Ascending aorta (tissue), 2 donors: ENCODE results near the gene SH3BP5. TPM values are rescaled to one million over a fixed set of nuclear protein-coding genes. Genes with fewer than 3 reads are reported as not detected.

Source experiments
- DNase-seq, 2 donors: peaks; one replicate each; pipeline ENCODE4 v3.0.0-alpha.2; 2019; ENCODE audit warnings: low spot score in 2 of 2
- H3K27ac ChIP-seq, 2 donors: fragments of 200-600 bp; sonication (generic); one replicate each; pipeline ENCODE4 v1.5.1; 2016 to 2017; ENCODE audit warnings: mild to moderate bottlenecking in 1 of 2
- H3K27me3 ChIP-seq: fragments of 200-600 bp; sonication (generic); one replicate; pipeline ENCODE4 v1.5.1; 2017
- H3K36me3 ChIP-seq, 2 donors: fragments of 200-600 bp; sonication (generic); one replicate each; pipeline ENCODE4 v1.5.1; 2016
- H3K4me1 ChIP-seq, 2 donors: fragments of 200-600 bp; sonication (generic); one replicate each; pipeline ENCODE4 v1.5.1; 2016 to 2017; ENCODE audit warnings: mild to moderate bottlenecking in 1 of 2
- H3K4me3 ChIP-seq, 2 donors: fragments of 200-600 bp; sonication (generic); one replicate each; pipeline ENCODE4 v1.5.1; 2016 to 2017; ENCODE audit warnings: mild to moderate bottlenecking in 1 of 2
- H3K9me3 ChIP-seq, 2 donors: fragments of 200-600 bp; sonication (generic); one replicate each; pipeline ENCODE4 v1.5.1; 2016
- CTCF ChIP-seq, 3 experiments: fragments of 200-600 bp in 2 of 3; fragments of 450-650 bp in 1 of 3; sonication (generic) in 2 of 3; IDR thresholded peaks; one replicate each; pipeline ENCODE4 v1.5.1; 2016 to 2019; ENCODE audit warnings: antibody characterized with exemption in 3 of 3, mild to moderate bottlenecking in 1 of 3, moderate library complexity in 1 of 3
- intact Hi-C: fragments of 100-400 bp; cut with DNase I; formaldehyde crosslinking; loops from one replicate; pipeline ENCODE4 v1.15.1; 2023
- total RNA-seq: library from RNA; depleted of rRNA; stranded (reverse); fragments of >200 nt; gene quantifications from one replicate; pipeline ENCODE4 v1.1.0, GENCODE V29; 2016

SH3BP5 gene
- total RNA-seq, 1 donor from 2014 or later, result 65.9 TPM

- Histone ChIP-seq H3K27me3 (no peaks in the 10 kb centered on the region), H3K4me1 (peaks cover 0 to 16% of the 10 kb centered on the region in 2 donors), H3K36me3 (no peaks in the 10 kb centered on the region), H3K9me3 (no peaks in the 10 kb centered on the region), H3K27ac (peak overlapping the region; percentile 92 to 94), H3K4me3 (peak overlapping the region; percentile 95 to 99)
- intact Hi-C loops, result loop anchor here (1.0 to 2.0 kb wide), 5 partner anchors 39 to 127 kb away; no protein-coding TSS in a partner anchor
- DNase-seq, result peak in 1 of 2 donors; percentile 71
- TF ChIP-seq CTCF (IDR thresholded peaks at IDR 0.05), result no peak
Measured at GRCh38 chr3:15331606-15332404, 581 bp downstream of the SH3BP5 start.

GRCh38 chr3:15331072-15331605 lies 1.2 kb downstream of the SH3BP5 start:
- H3K36me3 ChIP-seq, result no peaks in the 10 kb centered on the region
- peaks cover 0 to 18% of the 10 kb centered on the region in 2 donors for H3K4me1 ChIP-seq
- peak overlapping the region; percentile 95 to 99 for H3K4me3 ChIP-seq
- intact Hi-C loops, result loop anchor here (2.0 kb wide), 1 partner anchor 38 kb away; no protein-coding TSS in a partner anchor
- no peak for DNase-seq
- H3K9me3 ChIP-seq, result no peaks in the 10 kb centered on the region
- H3K27ac ChIP-seq, result peak overlapping the region; percentile 92 to 94
- TF ChIP-seq CTCF (IDR thresholded peaks at IDR 0.05), result no peak
- no peaks in the 10 kb centered on the region for H3K27me3 ChIP-seq

GRCh38 chr3:15330031-15330596 lies 2.3 kb downstream of the SH3BP5 start:
- Histone ChIP-seq H3K36me3 (no peaks in the 10 kb centered on the region), H3K4me3 (peak overlapping the region; percentile 95 to 99), H3K4me1 (peaks cover 6 to 28% of the 10 kb centered on the region in 2 donors), H3K9me3 (no peaks in the 10 kb centered on the region), H3K27ac (peak overlapping the region; percentile 69 to 94), H3K27me3 (no peaks in the 10 kb centered on the region)
- intact Hi-C loops, result loop anchor here (2.0 kb wide), 1 partner anchor 37 kb away; no protein-coding TSS in a partner anchor
- peak; percentile 14 to 86 for DNase-seq
- TF ChIP-seq CTCF (IDR thresholded peaks at IDR 0.05), result no peak

- H3K4me1 ChIP-seq, result peaks cover 10 to 35% of the 10 kb centered on the region in 2 donors
- TF ChIP-seq CTCF (IDR thresholded peaks at IDR 0.05), result no peak
- H3K36me3 ChIP-seq, result no peaks in the 10 kb centered on the region
- H3K4me3 ChIP-seq, result peak overlapping the region; percentile 9 to 95
- no peak for DNase-seq
- H3K27me3 ChIP-seq, result no peaks in the 10 kb centered on the region
- H3K27ac ChIP-seq, result peak overlapping the region; percentile 69 to 94
- intact Hi-C loops, result loop anchor here (2.0 kb wide), 1 partner anchor 37 kb away; no protein-coding TSS in a partner anchor
- no peaks in the 10 kb centered on the region for H3K9me3 ChIP-seq
Measured at GRCh38 chr3:15329046-15330005, 3.1 kb downstream of the SH3BP5 start.

GRCh38 chr3:15327941-15328340 lies 4.4 kb downstream of the SH3BP5 start:
- H3K4me1 ChIP-seq, result peaks cover 13 to 39% of the 10 kb centered on the region in 2 donors
- no peaks in the 10 kb centered on the region for H3K27me3 ChIP-seq
- intact Hi-C loops, result no loop called here
- no peaks in the 10 kb centered on the region for H3K9me3 ChIP-seq
- no peak for DNase-seq
- no peak overlapping the region for H3K4me3 ChIP-seq
- peak overlapping the region; percentile 69 to 94 for H3K27ac ChIP-seq
- H3K36me3 ChIP-seq, result no peaks in the 10 kb centered on the region
- TF ChIP-seq CTCF (IDR thresholded peaks at IDR 0.05), result no peak
